ENCODE measurements around the gene RNF220. TPM values are rescaled to one million over a fixed set of nuclear protein-coding genes. Genes with fewer than 3 reads are reported as not detected.

RNF220 gene
- total and polyA plus RNA-seq, 2 donors from 2014 or later: 66.9 to 69.0 TPM

DNA sequence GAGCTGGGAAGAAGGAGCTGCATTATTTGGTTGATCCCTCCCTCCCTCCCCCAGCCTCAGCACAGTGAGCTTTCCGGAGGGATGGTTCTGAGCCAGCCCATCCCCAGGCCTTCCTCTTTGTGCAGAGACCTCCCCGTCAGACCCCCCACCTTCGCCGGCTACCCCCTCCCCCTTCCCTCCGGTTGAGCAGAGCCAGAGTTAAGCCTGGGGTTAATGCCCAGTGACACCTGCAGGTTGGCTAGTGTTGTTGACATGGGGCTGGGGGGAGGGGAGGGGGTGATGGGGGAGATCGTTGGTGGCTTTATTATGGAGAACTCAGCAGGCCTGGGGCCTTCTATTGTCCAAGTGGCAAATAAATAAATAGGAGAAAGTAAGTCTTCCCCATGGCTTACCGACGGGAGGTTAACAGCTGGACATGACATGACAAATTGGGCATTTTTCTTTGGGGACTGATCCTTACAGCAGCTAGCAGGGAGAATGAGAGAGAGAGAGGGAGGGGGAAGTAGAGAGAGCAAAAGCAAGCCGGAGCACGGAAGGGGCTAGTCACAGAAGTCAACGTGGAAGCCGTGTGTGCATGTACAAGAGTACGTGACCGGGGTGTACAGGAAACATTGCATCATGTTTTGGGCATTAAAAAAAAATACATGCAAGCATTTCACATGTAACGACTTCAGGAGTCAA, 138.1 kb downstream of the RNF220 start:
- Histone ChIP-seq H3K27ac (ENCODE audit: low read depth in 2 of 2, low read length in 2 of 2) (no peak overlapping the region), H3K27me3 (ENCODE audit: control insufficient read depth, insufficient read depth, low read length) (peaks cover 2% of the 10 kb centered on the region), H3K9me3 (ENCODE audit: control insufficient read depth in 2 of 3, insufficient read depth in 1 of 3, low read length in 3 of 3) (no peaks in the 10 kb centered on the region), H3K9ac (ENCODE audit: low read length in 3 of 3) (no peak overlapping the region), H3K36me3 (ENCODE audit: control insufficient read depth in 2 of 3, insufficient read depth in 3 of 3, low read length in 3 of 3) (no peaks in the 10 kb centered on the region), H3K4me1 (ENCODE audit: control insufficient read depth in 2 of 3, insufficient read depth in 2 of 3, low read depth in 1 of 3, low read length in 3 of 3) (peaks cover 0 to 2% (median 0%) of the 10 kb centered on the region in 3 donors), H3K4me3 (ENCODE audit: low read length in 3 of 3) (no peak overlapping the region)
- TF ChIP-seq CTCF (IDR thresholded peaks at IDR 0.05; ENCODE audit: borderline replicate concordance, extremely low read depth, insufficient read depth): no peak
- intact Hi-C loops (cut with DNase I): no loop called here
- no peak for FAIRE-seq
- DNase-seq: peak in 4 of 5 donors; percentile 37 to 71 (median 65)

- TF ChIP-seq CTCF (IDR thresholded peaks at IDR 0.05; ENCODE audit: borderline replicate concordance, extremely low read depth, insufficient read depth): no peak
- Histone ChIP-seq H3K9me3 (ENCODE audit: control insufficient read depth in 2 of 3, insufficient read depth in 1 of 3, low read length in 3 of 3) (no peaks in the 10 kb centered on the region), H3K36me3 (ENCODE audit: control insufficient read depth in 2 of 3, insufficient read depth in 3 of 3, low read length in 3 of 3) (no peaks in the 10 kb centered on the region), H3K4me1 (ENCODE audit: control insufficient read depth in 2 of 3, insufficient read depth in 2 of 3, low read depth in 1 of 3, low read length in 3 of 3) (peaks cover 0 to 2% (median 0%) of the 10 kb centered on the region in 3 donors), H3K27me3 (ENCODE audit: control insufficient read depth, insufficient read depth, low read length) (peaks cover 2% of the 10 kb centered on the region), H3K9ac (ENCODE audit: low read length in 3 of 3) (no peak overlapping the region), H3K4me3 (ENCODE audit: low read length in 3 of 3) (no peak overlapping the region), H3K27ac (ENCODE audit: low read depth in 2 of 2, low read length in 2 of 2) (no peak overlapping the region)
- FAIRE-seq (no peak), DNase-seq (no peak)
- intact Hi-C loops (cut with DNase I): no loop called here
These were observed 138.7 kb downstream of the RNF220 start for GRCh38 chr1:44543786-44544185.

- FAIRE-seq (no peak), DNase-seq (no peak)
- intact Hi-C loops (cut with DNase I): no loop called here
- Histone ChIP-seq H3K4me3 (ENCODE audit: low read length in 3 of 3) (no peak overlapping the region), H3K9me3 (ENCODE audit: control insufficient read depth in 2 of 3, insufficient read depth in 1 of 3, low read length in 3 of 3) (no peaks in the 10 kb centered on the region), H3K9ac (ENCODE audit: low read length in 3 of 3) (no peak overlapping the region), H3K27ac (ENCODE audit: low read depth in 2 of 2, low read length in 2 of 2) (no peak overlapping the region), H3K36me3 (ENCODE audit: control insufficient read depth in 2 of 3, insufficient read depth in 3 of 3, low read length in 3 of 3) (no peaks in the 10 kb centered on the region), H3K4me1 (ENCODE audit: control insufficient read depth in 2 of 3, insufficient read depth in 2 of 3, low read depth in 1 of 3, low read length in 3 of 3) (peaks cover 0 to 2% (median 0%) of the 10 kb centered on the region in 3 donors), H3K27me3 (ENCODE audit: control insufficient read depth, insufficient read depth, low read length) (peaks cover 2% of the 10 kb centered on the region)
- TF ChIP-seq CTCF (IDR thresholded peaks at IDR 0.05; ENCODE audit: borderline replicate concordance, extremely low read depth, insufficient read depth): no peak
These were observed 139.9 kb downstream of the RNF220 start for GRCh38 chr1:44544960-44545359.

Measured in kidney (tissue), 14 donors.